BLaER1 treated with 17β-estradiol and CSF1 and Interleukin-3, amounts not matched to agents 10 nM and 100 nM (cell line): ENCODE measurements around the gene ESD.
A peak's percentile ranks its signal among the peaks of the same experiment; 100 is the strongest.
"Not testable (repeated sequence)": the region's sequence is repeated elsewhere in the genome, so short reads cannot be mapped to it uniquely, and the experiment has no call there.

ENCODE experiments used
- H3K27ac ChIP-seq, 11 experiments: shearing (Covaris generic); formaldehyde crosslinking; 2 replicates each; pipeline ENCODE4 v1.8.1; 2022
- H3K27me3 ChIP-seq, 11 experiments: shearing (Covaris generic); formaldehyde crosslinking; 2 replicates each; pipeline ENCODE4 v1.8.1; 2022
- H3K36me3 ChIP-seq, 11 experiments: shearing (Covaris generic); formaldehyde crosslinking; 2 replicates each; pipeline ENCODE4 v1.8.1; 2022
- H3K4me1 ChIP-seq, 10 experiments: shearing (Covaris generic); formaldehyde crosslinking; 2 replicates each; pipeline ENCODE4 v1.8.1; 2022
- H3K4me2 ChIP-seq, 11 experiments: shearing (Covaris generic); formaldehyde crosslinking; 2 replicates each; pipeline ENCODE4 v1.8.1; 2022
- H3K4me3 ChIP-seq, 10 experiments: shearing (Covaris generic); formaldehyde crosslinking; 2 replicates each; pipeline ENCODE4 v1.8.1; 2022
- H3K9ac ChIP-seq, 11 experiments: shearing (Covaris generic); formaldehyde crosslinking; 2 replicates each; pipeline ENCODE4 v1.8.1; 2022
- H3K9me3 ChIP-seq, 11 experiments: shearing (Covaris generic); formaldehyde crosslinking; replicated peaks in 1 of 11; 2 replicates each; pipeline ENCODE4 v1.8.1; 2022
- H4K20me1 ChIP-seq, 11 experiments: shearing (Covaris generic); formaldehyde crosslinking; 2 replicates each; pipeline ENCODE4 v1.8.1; 2022
- Cebpa-rat ChIP-seq, 11 experiments: shearing (Covaris generic); IDR thresholded peaks; 2 replicates each; pipeline ENCODE4 v1.8.1; 2022

Gene ESD

GRCh38 chr13:46773541-46773940 is 23.4 kb downstream of the ESD start:
- H3K4me1 ChIP-seq = no peaks in the 10 kb centered on the region
- peaks cover 0 to 4% (median 0%) of the 10 kb centered on the region in 11 experiments; a peak in 1 of 22 replicates for H4K20me1 ChIP-seq
- H3K27me3 ChIP-seq = no peaks in the 10 kb centered on the region
- H3K9ac ChIP-seq = no peak overlapping the region
- peaks cover 72 to 87% (median 84%) of the 10 kb centered on the region in 11 experiments for H3K36me3 ChIP-seq
- no peak for TF ChIP-seq Cebpa-rat (IDR thresholded peaks at IDR 0.05)
- no peaks in the 10 kb centered on the region for H3K9me3 ChIP-seq
- H3K4me3 ChIP-seq = no peak overlapping the region
- no peak overlapping the region for H3K4me2 ChIP-seq
- H3K27ac ChIP-seq = no peak overlapping the region

- Histone ChIP-seq H3K27me3 (no peaks in the 10 kb centered on the region), H3K9ac (no peak overlapping the region), H3K4me2 (no peak overlapping the region), H4K20me1 (peaks cover 0 to 4% (median 0%) of the 10 kb centered on the region in 11 experiments; a peak in 1 of 22 replicates), H3K4me1 (no peaks in the 10 kb centered on the region), H3K27ac (no peak overlapping the region), H3K9me3 (no peaks in the 10 kb centered on the region), H3K4me3 (no peak overlapping the region), H3K36me3 (peaks cover 53 to 68% (median 66%) of the 10 kb centered on the region in 11 experiments)
- no peak for TF ChIP-seq Cebpa-rat (IDR thresholded peaks at IDR 0.05)
Measured at GRCh38 chr13:46771693-46772092, 25.3 kb downstream of the ESD start.

- H3K4me2 ChIP-seq, H3K27ac ChIP-seq, H3K9ac ChIP-seq, H3K4me3 ChIP-seq, H3K4me1 ChIP-seq, H3K9me3 ChIP-seq, H3K27me3 ChIP-seq, H4K20me1 ChIP-seq: not testable (repeated sequence)
- peaks cover 37 to 51% (median 48%) of the 10 kb centered on the region in 11 experiments for H3K36me3 ChIP-seq
Measured at GRCh38 chr13:46769925-46770324, 27.0 kb downstream of the ESD start.

GRCh38 chr13:46761866-46762265 is 35.1 kb downstream of the ESD start:
- Histone ChIP-seq H4K20me1 (0 out of 22 replicates have a peak, but pooled peaks cover 0 to under 1% (median 0%) of the 10 kb centered on the region in 11 experiments), H3K9me3 (no peaks in the 10 kb centered on the region), H3K36me3 (no peaks in the 10 kb centered on the region), H3K4me3 (no peak overlapping the region), H3K9ac (no peak overlapping the region), H3K4me2 (no peak overlapping the region), H3K27me3 (peaks cover 0 to 17% (median 0%) of the 10 kb centered on the region in 11 experiments; a peak in 3 of 22 replicates), H3K27ac (no peak overlapping the region), H3K4me1 (peaks cover 6 to 34% (median 13%) of the 10 kb centered on the region in 10 experiments)
- TF ChIP-seq Cebpa-rat (IDR thresholded peaks at IDR 0.05) = no peak

GRCh38 chr13:46761174-46761573 is 35.8 kb downstream of the ESD start:
- Histone ChIP-seq H3K9ac (no peak overlapping the region), H3K27ac (no peak overlapping the region), H3K9me3 (no peaks in the 10 kb centered on the region), H3K36me3 (no peaks in the 10 kb centered on the region), H3K4me3 (no peak overlapping the region), H4K20me1 (0 out of 22 replicates have a peak, but pooled peaks cover 0 to 4% (median 0%) of the 10 kb centered on the region in 11 experiments), H3K4me1 (peaks cover 10 to 39% (median 18%) of the 10 kb centered on the region in 10 experiments), H3K4me2 (no peak overlapping the region), H3K27me3 (peaks cover 0 to 23% (median 0%) of the 10 kb centered on the region in 11 experiments; a peak in 3 of 22 replicates)
- no peak for TF ChIP-seq Cebpa-rat (IDR thresholded peaks at IDR 0.05)

GRCh38 chr13:46759846-46760245 is 37.1 kb downstream of the ESD start:
- peaks cover 10 to 39% (median 18%) of the 10 kb centered on the region in 10 experiments for H3K4me1 ChIP-seq
- H3K9me3 ChIP-seq = peaks cover 0 to 4% (median 0%) of the 10 kb centered on the region in 11 experiments; a peak in 2 of 22 replicates
- TF ChIP-seq Cebpa-rat (IDR thresholded peaks at IDR 0.05) = no peak
- no peak overlapping the region for H3K27ac ChIP-seq
- no peak overlapping the region for H3K4me3 ChIP-seq
- 0 out of 22 replicates have a peak, but pooled peaks cover 0 to 4% (median 0%) of the 10 kb centered on the region in 11 experiments for H4K20me1 ChIP-seq
- peaks cover 0 to 26% (median 0%) of the 10 kb centered on the region in 11 experiments; a peak in 5 of 22 replicates for H3K27me3 ChIP-seq
- peak overlapping the region in 3 of 11 experiments; percentile 22 to 66 (median 38); a peak in 5 of 22 replicates for H3K4me2 ChIP-seq
- no peaks in the 10 kb centered on the region for H3K36me3 ChIP-seq
- H3K9ac ChIP-seq = no peak overlapping the region

GRCh38 chr13:46757640-46758039 is 39.3 kb downstream of the ESD start:
- Histone ChIP-seq H3K36me3 (peaks cover 0 to 20% (median 5%) of the 10 kb centered on the region in 11 experiments; a peak in 4 of 22 replicates), H3K27ac (peak overlapping the region in 1 of 11 experiments; percentile 41; a peak in 1 of 22 replicates), H3K4me1 (peaks cover 13 to 42% (median 25%) of the 10 kb centered on the region in 10 experiments), H4K20me1 (peaks cover 0 to 17% (median 0%) of the 10 kb centered on the region in 11 experiments; a peak in 7 of 22 replicates), H3K9ac (no peak overlapping the region), H3K4me2 (peak overlapping the region; percentile 49 to 84 (median 56); a peak in 15 of 22 replicates), H3K27me3 (peaks cover 0 to 47% (median 0%) of the 10 kb centered on the region in 11 experiments; a peak in 7 of 22 replicates), H3K9me3 (peaks cover 0 to 8% (median 0%) of the 10 kb centered on the region in 11 experiments; a peak in 2 of 22 replicates), H3K4me3 (no peak overlapping the region)
- TF ChIP-seq Cebpa-rat (IDR thresholded peaks at IDR 0.05) = no peak

GRCh38 chr13:46756977-46757376 is 40.0 kb downstream of the ESD start:
- H3K4me2 ChIP-seq = peak overlapping the region; percentile 49 to 84 (median 56)
- no peak overlapping the region for H3K9ac ChIP-seq
- H3K4me1 ChIP-seq = peaks cover 20 to 49% (median 31%) of the 10 kb centered on the region in 10 experiments
- peaks cover 0 to 23% (median 4%) of the 10 kb centered on the region in 11 experiments; a peak in 10 of 22 replicates for H4K20me1 ChIP-seq
- peaks cover 0 to 24% (median 5%) of the 10 kb centered on the region in 11 experiments; a peak in 4 of 22 replicates for H3K36me3 ChIP-seq
- H3K4me3 ChIP-seq = no peak overlapping the region
- H3K9me3 ChIP-seq = peaks cover 0 to 8% (median 0%) of the 10 kb centered on the region in 11 experiments; a peak in 2 of 22 replicates
- H3K27ac ChIP-seq = peak overlapping the region in 2 of 11 experiments; percentile 21 to 41; a peak in 4 of 22 replicates
- no peak for TF ChIP-seq Cebpa-rat (IDR thresholded peaks at IDR 0.05)
- peaks cover 0 to 48% (median 0%) of the 10 kb centered on the region in 11 experiments; a peak in 7 of 22 replicates for H3K27me3 ChIP-seq

- H3K4me2 ChIP-seq, H3K9ac ChIP-seq, H3K9me3 ChIP-seq, H3K27ac ChIP-seq, H3K4me3 ChIP-seq: not testable (repeated sequence)
- Histone ChIP-seq H3K4me1 (peaks cover 30 to 58% (median 46%) of the 10 kb centered on the region in 10 experiments), H3K36me3 (peaks cover 4 to 32% (median 10%) of the 10 kb centered on the region in 11 experiments; a peak in 21 of 22 replicates), H4K20me1 (peaks cover 0 to 36% (median 5%) of the 10 kb centered on the region in 11 experiments; a peak in 10 of 22 replicates), H3K27me3 (peaks cover 0 to 48% (median 0%) of the 10 kb centered on the region in 11 experiments; a peak in 7 of 22 replicates)
Measured at GRCh38 chr13:46755508-46755907, 41.5 kb downstream of the ESD start.
